Measurements from ENCODE around the gene KCNQ4.

Gene KCNQ4

DNA sequence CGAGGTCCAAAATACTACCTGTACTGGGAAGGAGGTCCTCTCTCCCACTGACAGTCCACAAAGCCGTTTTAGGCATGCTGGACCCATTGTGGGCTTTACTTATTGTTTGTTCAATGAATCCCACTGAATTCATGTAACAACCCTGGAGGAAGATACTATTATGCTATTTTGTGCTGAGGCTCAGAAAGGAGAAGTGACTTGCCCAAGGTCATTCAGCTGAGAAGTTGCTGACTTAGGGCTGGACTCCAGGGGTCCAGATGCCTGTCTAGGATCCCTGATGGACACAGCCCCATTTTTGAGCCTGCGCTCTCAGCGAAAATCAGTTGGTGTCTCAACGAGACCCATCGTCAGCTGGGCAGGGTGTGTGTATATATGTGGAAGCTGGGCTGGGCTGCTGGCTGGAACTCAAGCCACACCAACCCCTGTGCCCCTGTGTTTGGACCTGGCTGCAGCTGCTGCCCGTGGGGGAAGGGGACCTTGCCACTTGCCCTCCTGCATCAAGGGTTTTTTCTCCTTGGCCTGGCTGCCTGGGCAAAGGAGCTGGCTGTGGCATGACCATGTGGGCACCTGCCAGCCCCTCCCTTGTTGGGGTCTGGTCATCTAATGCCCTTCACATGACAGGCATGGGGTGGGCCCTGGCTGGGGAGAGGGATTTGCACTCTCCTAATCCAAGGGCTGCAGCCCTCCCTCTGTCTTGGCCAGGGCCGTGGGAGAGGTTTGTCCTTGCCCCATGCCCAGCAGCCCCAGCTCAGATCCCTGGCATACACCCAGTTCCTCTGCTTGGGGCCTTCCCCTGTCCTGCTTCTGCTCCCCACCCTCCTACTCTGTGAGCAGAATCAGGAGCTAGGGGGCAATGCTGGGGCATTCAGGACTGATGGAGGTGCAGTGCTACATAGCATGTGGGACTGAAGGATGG lies 15.0 kb downstream of the KCNQ4 start:
- ChIA-PET POLR2A (interaction anchor here (0.8 kb wide), 1 partner anchor 107 kb away, joined by 3 read pairs; the partner anchor contains the start of gene NFYC), CTCF (no interaction called here)
- DNase-seq (ENCODE audit: extremely low spot score), result no peak
- TF ChIP-seq FOXM1 (IDR thresholded peaks at IDR 0.05; ENCODE audit: borderline replicate concordance), result no peak
- no peak for TF ChIP-seq LEF1 (IDR thresholded peaks at IDR 0.05; ENCODE audit: borderline replicate concordance)
- TF ChIP-seq CTBP1 (IDR thresholded peaks at IDR 0.05; ENCODE audit: borderline replicate concordance), result no peak
- no peak for TF ChIP-seq TARDBP (IDR thresholded peaks at IDR 0.05)
- TF ChIP-seq, protein P1, sequence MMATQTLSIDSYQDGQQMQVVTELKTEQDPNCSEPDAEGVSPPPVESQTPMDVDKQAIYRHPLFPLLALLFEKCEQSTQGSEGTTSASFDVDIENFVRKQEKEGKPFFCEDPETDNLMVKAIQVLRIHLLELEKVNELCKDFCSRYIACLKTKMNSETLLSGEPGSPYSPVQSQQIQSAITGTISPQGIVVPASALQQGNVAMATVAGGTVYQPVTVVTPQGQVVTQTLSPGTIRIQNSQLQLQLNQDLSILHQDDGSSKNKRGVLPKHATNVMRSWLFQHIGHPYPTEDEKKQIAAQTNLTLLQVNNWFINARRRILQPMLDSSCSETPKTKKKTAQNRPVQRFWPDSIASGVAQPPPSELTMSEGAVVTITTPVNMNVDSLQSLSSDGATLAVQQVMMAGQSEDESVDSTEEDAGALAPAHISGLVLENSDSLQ (IDR thresholded peaks at IDR 0.05), result no peak
- no peak for TF ChIP-seq L3MBTL2 (conservative IDR thresholded peaks at IDR 0.05)
- TF ChIP-seq HDGF (IDR thresholded peaks at IDR 0.05; ENCODE audit: borderline replicate concordance), result no peak
- no peak for TF ChIP-seq FOXA1 (IDR thresholded peaks at IDR 0.05)
- TF ChIP-seq SUZ12 (IDR thresholded peaks at IDR 0.05), result no peak
- no peak for TF ChIP-seq ZNF384 (IDR thresholded peaks at IDR 0.05)
- TF ChIP-seq BHLHE40 (IDR thresholded peaks at IDR 0.05; ENCODE audit: borderline replicate concordance), result no peak
- TF ChIP-seq NFRKB (IDR thresholded peaks at IDR 0.05), result no peak

DNA sequence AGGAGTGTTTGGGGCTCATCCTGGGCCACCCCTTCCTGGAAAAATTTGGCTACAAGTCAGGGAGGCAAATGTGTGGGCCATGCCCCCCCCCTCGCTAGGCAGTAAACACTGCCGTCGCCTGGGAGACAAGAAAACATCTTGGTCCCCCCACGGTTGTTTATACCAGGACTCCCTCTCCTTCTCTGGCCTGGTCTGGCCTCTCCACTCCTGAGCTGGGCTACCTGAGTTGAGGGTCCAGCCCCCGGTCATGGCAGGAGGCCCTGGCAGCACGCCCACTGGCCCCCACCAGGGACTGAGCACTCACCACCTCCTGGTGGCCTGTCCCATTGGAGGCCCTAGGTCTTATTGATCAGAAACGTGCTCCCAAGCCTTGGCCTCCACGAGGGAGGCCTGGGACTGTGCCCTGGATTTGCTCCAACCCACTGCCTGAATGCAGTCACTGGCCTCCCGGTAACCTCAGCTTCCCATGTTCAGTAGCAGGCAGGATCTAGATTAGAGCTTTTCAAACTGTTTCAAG lies 15.8 kb downstream of the KCNQ4 start:
- DNase-seq (ENCODE audit: extremely low spot score), result no peak
- CTCF ChIA-PET, result no interaction called here
- TF ChIP-seq, protein P1 (IDR thresholded peaks at IDR 0.05), result no peak
- no peak for TF ChIP-seq BHLHE40 (IDR thresholded peaks at IDR 0.05; ENCODE audit: borderline replicate concordance)
- TF ChIP-seq FOXA1 (IDR thresholded peaks at IDR 0.05), result no peak
- TF ChIP-seq SUZ12 (IDR thresholded peaks at IDR 0.05), result no peak
- TF ChIP-seq CTBP1 (IDR thresholded peaks at IDR 0.05; ENCODE audit: borderline replicate concordance), result no peak
- TF ChIP-seq L3MBTL2 (conservative IDR thresholded peaks at IDR 0.05), result no peak
- POLR2A ChIA-PET, result no interaction called here

DNA sequence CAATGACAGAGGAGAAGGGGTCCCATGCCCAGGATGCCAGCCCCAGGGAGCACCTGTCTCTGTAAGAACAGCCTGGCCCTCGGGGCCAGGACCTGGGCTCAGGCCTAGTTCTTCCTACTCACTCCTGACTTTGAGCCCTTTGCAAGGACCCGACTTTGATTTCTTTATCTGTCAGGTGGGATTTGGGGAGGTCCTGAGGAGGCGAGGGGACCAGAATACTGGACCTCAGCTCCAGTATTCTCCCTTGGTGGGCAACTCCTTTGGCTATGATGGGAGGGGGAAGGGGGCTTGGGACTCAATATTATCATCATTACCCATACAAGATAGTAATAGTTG lies 18.1 kb downstream of the KCNQ4 start:
- no peak for DNase-seq (ENCODE audit: extremely low spot score)
- POLR2A ChIA-PET, result no interaction called here
- CTCF ChIA-PET, result no interaction called here
- TF ChIP-seq HDGF (IDR thresholded peaks at IDR 0.05; ENCODE audit: borderline replicate concordance) (no peak), LEF1 (IDR thresholded peaks at IDR 0.05; ENCODE audit: borderline replicate concordance) (no peak), FOXA1 (IDR thresholded peaks at IDR 0.05) (no peak), FOXK2 (IDR thresholded peaks at IDR 0.05) (no peak), SP1 (IDR thresholded peaks at IDR 0.05) (no peak), ARNT (IDR thresholded peaks at IDR 0.05) (no peak), ELF4 (IDR thresholded peaks at IDR 0.05) (no peak), L3MBTL2 (conservative IDR thresholded peaks at IDR 0.05) (no peak)

DNA sequence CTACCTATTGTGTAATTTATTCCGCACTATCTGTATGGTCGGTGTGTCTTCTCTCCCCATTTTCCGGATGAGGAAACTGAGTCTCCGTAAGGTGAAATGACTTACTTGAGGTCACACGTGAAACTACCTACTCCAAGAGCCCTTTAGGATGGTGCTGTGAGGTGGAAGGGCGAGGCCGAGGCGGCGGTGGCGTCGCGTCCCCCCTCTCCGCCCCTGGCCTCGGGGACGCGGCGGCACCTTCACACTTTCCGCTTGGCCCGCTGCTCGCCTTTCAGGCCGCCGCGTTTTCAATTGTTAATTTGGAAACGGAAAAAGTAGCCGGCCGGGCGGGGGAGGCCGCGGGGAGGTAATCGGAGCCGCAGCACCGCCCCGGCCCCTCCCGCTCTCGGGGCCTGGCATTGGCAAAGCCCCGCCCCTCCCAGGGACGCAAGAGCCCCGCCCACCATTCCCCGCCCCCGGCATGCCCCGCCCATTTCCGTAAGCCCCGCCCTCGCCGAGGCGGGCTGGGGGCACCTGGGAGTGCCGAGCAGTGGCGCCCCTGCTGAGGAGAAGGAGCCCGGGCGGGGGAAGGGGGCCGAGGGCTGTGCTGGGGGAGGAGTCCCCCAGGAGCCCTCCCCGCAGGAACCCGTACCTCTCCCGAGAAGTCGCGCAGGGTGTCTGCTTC lies 18.6 kb downstream of the KCNQ4 start:
- ChIA-PET POLR2A (no interaction called here), CTCF (no interaction called here)
- peak; percentile 98 for DNase-seq (ENCODE audit: extremely low spot score)
- TF ChIP-seq ELF4 (IDR thresholded peaks at IDR 0.05) (no peak), L3MBTL2 (conservative IDR thresholded peaks at IDR 0.05) (peak; percentile 90)

DNA sequence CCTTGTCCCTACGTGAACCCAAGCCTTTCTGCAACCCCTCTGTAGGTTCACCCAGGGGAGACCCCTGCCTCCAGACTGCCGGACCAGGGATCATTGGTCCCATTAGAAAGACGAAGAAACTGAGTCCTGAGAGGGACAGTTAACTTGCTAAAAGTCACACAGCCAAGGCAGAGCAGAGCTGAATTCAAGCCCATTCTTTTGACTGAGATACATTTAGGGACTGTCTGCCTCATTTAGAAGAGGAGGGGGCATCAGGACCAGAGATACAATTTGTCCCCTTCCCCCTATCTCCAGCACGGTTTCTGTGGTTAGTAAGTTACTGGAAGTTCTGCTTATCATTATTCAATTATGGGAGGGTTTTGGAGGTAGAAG lies 19.1 kb downstream of the KCNQ4 start:
- no peak for DNase-seq (ENCODE audit: extremely low spot score)
- ChIA-PET POLR2A (no interaction called here), CTCF (no interaction called here)
- no peak for TF ChIP-seq FOXA1 (IDR thresholded peaks at IDR 0.05)
- TF ChIP-seq CTBP1 (IDR thresholded peaks at IDR 0.05; ENCODE audit: borderline replicate concordance), result no peak
- TF ChIP-seq ZNF384 (IDR thresholded peaks at IDR 0.05), result no peak
- no peak for TF ChIP-seq TARDBP (IDR thresholded peaks at IDR 0.05)
- no peak for TF ChIP-seq L3MBTL2 (conservative IDR thresholded peaks at IDR 0.05)
- no peak for TF ChIP-seq LEF1 (IDR thresholded peaks at IDR 0.05; ENCODE audit: borderline replicate concordance)
- TF ChIP-seq, protein P1 (IDR thresholded peaks at IDR 0.05), result no peak

DNA sequence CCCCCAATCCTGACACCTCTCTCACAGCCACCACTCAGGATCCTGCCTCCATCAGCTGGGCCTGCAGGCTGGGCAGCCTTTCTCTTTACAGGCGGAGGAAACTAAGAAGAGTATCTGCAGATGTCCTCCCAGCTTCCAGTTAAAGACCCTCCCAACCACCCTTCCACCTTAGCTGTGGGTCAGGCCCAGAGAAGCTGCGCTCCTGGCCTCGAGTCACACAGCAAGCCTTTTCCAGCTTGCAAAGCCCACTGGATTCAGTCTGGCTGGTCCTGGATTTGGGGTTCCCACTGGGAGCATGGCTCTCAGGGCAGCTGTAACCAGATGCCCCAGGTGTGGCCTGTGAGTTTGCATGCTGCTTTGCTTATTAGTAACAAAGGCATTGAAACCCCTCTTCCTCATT lies 19.9 kb downstream of the KCNQ4 start:
- TF ChIP-seq L3MBTL2 (conservative IDR thresholded peaks at IDR 0.05), result no peak
- TF ChIP-seq, protein P1 (IDR thresholded peaks at IDR 0.05), result no peak
- no peak for TF ChIP-seq SUZ12 (IDR thresholded peaks at IDR 0.05)
- TF ChIP-seq FOXA1 (IDR thresholded peaks at IDR 0.05), result no peak
- no peak for TF ChIP-seq SP1 (IDR thresholded peaks at IDR 0.05)
- no peak for TF ChIP-seq ELF4 (IDR thresholded peaks at IDR 0.05)
- TF ChIP-seq NFRKB (IDR thresholded peaks at IDR 0.05), result no peak
- CTCF ChIA-PET, result no interaction called here
- POLR2A ChIA-PET, result no interaction called here

More for the DNA sequence above, 19.9 kb downstream of the KCNQ4 start:
- no peak for DNase-seq (ENCODE audit: extremely low spot score)

Measured in HEK293T (cell line).